H1 (cell line): ENCODE measurements around the gene PACS1. TPM values are rescaled to one million over a fixed set of nuclear protein-coding genes. Genes with fewer than 3 reads are reported as not detected.

Experiments
- CTCF ChIA-PET: fragments of 300-600 bp; sonication (Branson Sonifier 250); formaldehyde crosslinking; loops from one replicate; lab custom pipeline; 2021; ENCODE audit not compliant: partially characterized antibody; lab: Charles Lee
- POLR2A ChIA-PET: fragments of 300-600 bp; sonication (Branson Sonifier 250); formaldehyde crosslinking; loops from one replicate; lab custom pipeline; 2021; ENCODE audit warnings: inconsistent platforms; ENCODE audit not compliant: partially characterized antibody; lab: Charles Lee
- DNase-seq, 2 experiments: peaks; one replicate each; pipeline versions ENCODE4 v3.0.0 to v3.0.0-alpha.2; 2010 to 2022; ENCODE audit warnings: low spot score in 2 of 2, low read depth in 1 of 2, mixed read lengths in 1 of 2
- FAIRE-seq: peaks from 2 replicates; lab custom pipeline; 2011; peaks lifted over from hg19 to GRCh38; lab: Jason Lieb, UNC
- H2AFZ ChIP-seq: 2 replicates; pipeline ENCODE4 v1.8.1; 2012; ENCODE audit warnings: low read length, inconsistent platforms
- H2AK5ac ChIP-seq: 2 replicates; pipeline ENCODE4 v1.6.1; 2013; ENCODE audit warnings: low read depth, low read length
- H2BK120ac ChIP-seq: replicated peaks from 2 replicates; pipeline ENCODE3; 2013; ENCODE audit warnings: low read depth, low read length, inconsistent platforms
- H2BK12ac ChIP-seq: 2 replicates; pipeline ENCODE4 v1.6.1; 2013; ENCODE audit warnings: low read depth, low read length
- H2BK15ac ChIP-seq: 2 replicates; pipeline ENCODE4 v1.6.1; 2013; ENCODE audit warnings: low read length
- H2BK20ac ChIP-seq: 2 replicates; pipeline ENCODE4 v1.6.1; 2013; ENCODE audit warnings: low read length
- H2BK5ac ChIP-seq: 2 replicates; pipeline ENCODE4 v1.6.1; 2013; ENCODE audit warnings: low read depth, low read length
- H3K14ac ChIP-seq: 2 replicates; pipeline ENCODE4 v1.6.1; 2013; ENCODE audit warnings: inconsistent platforms; ENCODE audit not compliant: insufficient read length
- H3K18ac ChIP-seq: 2 replicates; pipeline ENCODE4 v1.6.1; 2013; ENCODE audit warnings: low read length; ENCODE audit errors: extremely low read depth
- H3K23ac ChIP-seq: 2 replicates; pipeline ENCODE4 v1.6.1; 2013; ENCODE audit warnings: inconsistent platforms; ENCODE audit not compliant: insufficient read length
- H3K23me2 ChIP-seq: 2 replicates; pipeline ENCODE4 v1.6.1; 2013; ENCODE audit warnings: low read depth, low read length
- H3K27ac ChIP-seq: 2 replicates; pipeline ENCODE4 v1.6.1; 2011; ENCODE audit warnings: low read depth, low read length, inconsistent platforms
- H3K27me3 ChIP-seq, 4 experiments: replicated peaks in 1 of 4; 1 replicate in 1 of 4; 2 replicates in 3 of 4; pipeline versions ENCODE4 v1.6.1 to v1.8.1; 2011 to 2013; ENCODE audit warnings: low read length in 3 of 4, mild to moderate bottlenecking in 3 of 4, inconsistent platforms in 2 of 4, mixed read lengths in 2 of 4, moderate library complexity in 1 of 4; ENCODE audit not compliant: control insufficient read depth in 3 of 4, insufficient read depth in 3 of 4; ENCODE audit errors: extremely low read depth in 1 of 4
- H3K36me3 ChIP-seq, 4 experiments: 2 replicates each; pipeline versions ENCODE4 v1.6.1 to v1.8.1; 2011 to 2013; ENCODE audit warnings: mild to moderate bottlenecking in 4 of 4, low read length in 3 of 4, moderate library complexity in 2 of 4, control low read depth in 1 of 4, inconsistent platforms in 1 of 4; ENCODE audit not compliant: insufficient read depth in 4 of 4, control insufficient read depth in 2 of 4
- H3K4ac ChIP-seq: replicated peaks from 2 replicates; pipeline ENCODE3; 2013; ENCODE audit warnings: low read length, low read depth, mixed read lengths, inconsistent platforms; ENCODE audit not compliant: insufficient read length
- H3K4me1 ChIP-seq, 4 experiments: replicated peaks in 1 of 4; 1 replicate in 1 of 4; 2 replicates in 3 of 4; pipeline versions ENCODE4 v1.6.1 to v1.8.1; 2011 to 2013; ENCODE audit warnings: low read length in 3 of 4, inconsistent platforms in 2 of 4, mixed read lengths in 1 of 4; ENCODE audit not compliant: insufficient read depth in 4 of 4, control insufficient read depth in 3 of 4
- H3K4me2 ChIP-seq, 2 experiments: 2 replicates each; pipeline versions ENCODE4 v1.6.1 to v1.8.1; 2011 to 2013; ENCODE audit warnings: low read depth in 2 of 2, low read length in 2 of 2, control low read depth in 1 of 2, inconsistent platforms in 1 of 2, mild to moderate bottlenecking in 1 of 2; ENCODE audit not compliant: insufficient read depth in 1 of 2
- H3K4me3 ChIP-seq, 4 experiments: fragments of 200-600, 300-600 bp in 1 of 4; sonication (generic), shearing (Covaris generic), sonication (Bioruptor Twin) in 1 of 4; 2 replicates each; pipeline versions ENCODE4 v1.5.1 to v1.8.1; 2011 to 2016; ENCODE audit warnings: low read length in 4 of 4, low read depth in 3 of 4, control low read depth in 2 of 4, inconsistent platforms in 2 of 4, mild to moderate bottlenecking in 2 of 4, mixed read lengths in 1 of 4, moderate library complexity in 1 of 4; ENCODE audit not compliant: insufficient read depth in 2 of 4; ENCODE audit errors: extremely low read depth in 1 of 4
- H3K56ac ChIP-seq: replicated peaks from 2 replicates; pipeline ENCODE3; 2013; ENCODE audit warnings: low read depth, mild to moderate bottlenecking, mixed read lengths, low read length, inconsistent platforms; ENCODE audit not compliant: insufficient read length
- H3K79me1 ChIP-seq: 2 replicates; pipeline ENCODE4 v1.6.1; 2013; ENCODE audit warnings: low read depth, low read length, control low read depth
- H3K79me2 ChIP-seq, 2 experiments: 2 replicates each; pipeline versions ENCODE4 v1.6.1 to v1.8.1; 2012 to 2013; ENCODE audit warnings: low read length in 2 of 2, mild to moderate bottlenecking in 2 of 2, inconsistent platforms in 1 of 2; ENCODE audit not compliant: insufficient read depth in 2 of 2, control insufficient read depth in 1 of 2
- H3K9ac ChIP-seq, 4 experiments: replicated peaks in 1 of 4; 1 replicate in 1 of 4; 2 replicates in 3 of 4; pipeline versions ENCODE4 v1.6.1 to v1.8.1; 2011 to 2013; ENCODE audit warnings: low read depth in 3 of 4, low read length in 3 of 4, control low read depth in 2 of 4, mild to moderate bottlenecking in 2 of 4, moderate library complexity in 2 of 4, inconsistent platforms in 1 of 4; ENCODE audit errors: extremely low read depth in 1 of 4
- H3K9me3 ChIP-seq, 2 experiments: 2 replicates each; pipeline versions ENCODE4 v1.6.1 to v1.8.1; 2012 to 2013; ENCODE audit warnings: mild to moderate bottlenecking in 2 of 2, moderate library complexity in 2 of 2, control low read depth in 1 of 2, inconsistent platforms in 1 of 2, low read depth in 1 of 2, low read length in 1 of 2, mixed read lengths in 1 of 2; ENCODE audit not compliant: insufficient read depth in 2 of 2
- H4K20me1 ChIP-seq, 2 experiments: replicated peaks in 1 of 2; 2 replicates each; pipeline versions ENCODE3 to v1.8.1; 2011 to 2013; ENCODE audit warnings: inconsistent platforms in 2 of 2, low read length in 2 of 2, mild to moderate bottlenecking in 1 of 2; ENCODE audit not compliant: insufficient read depth in 2 of 2, control insufficient read depth in 1 of 2
- H4K5ac ChIP-seq: 2 replicates; pipeline ENCODE4 v1.6.1; 2013; ENCODE audit warnings: low read length, low read depth, mixed read lengths, inconsistent platforms; ENCODE audit not compliant: insufficient read length
- H4K8ac ChIP-seq: 2 replicates; pipeline ENCODE4 v1.8.0; 2013; ENCODE audit warnings: mild to moderate bottlenecking, moderate library complexity, low read length, inconsistent platforms; ENCODE audit not compliant: insufficient read depth; ENCODE audit errors: extremely low read depth
- H4K91ac ChIP-seq: replicated peaks from 2 replicates; pipeline ENCODE3; 2013; ENCODE audit warnings: low read length, mixed read lengths, inconsistent platforms; ENCODE audit not compliant: insufficient read length
- RBBP5 ChIP-seq: IDR thresholded peaks from 2 replicates; pipeline ENCODE4 v1.7.1; 2012; ENCODE audit warnings: low read depth, mild to moderate bottlenecking, inconsistent platforms, low read length, moderate library complexity, borderline replicate concordance
- WGBS, 2 experiments: shearing (Covaris generic) in 1 of 2; methylation state at CpG; one replicate each; pipeline versions ENCODE4 v1.1.6 to v1.1.7; 2013 to 2015; ENCODE audit warnings: low lambda C conversion rate in 2 of 2, mixed read lengths in 2 of 2, inconsistent platforms in 1 of 2, low coverage in 1 of 2, missing lambda C conversion rate in 1 of 2; ENCODE audit not compliant: insufficient replicate concordance in 2 of 2, insufficient coverage in 1 of 2, insufficient read length in 1 of 2; ENCODE audit errors: extremely low coverage in 1 of 2, missing lambda C conversion rate in 1 of 2; 5-methylcytosine and 5-hydroxymethylcytosine counted together
- polyA plus RNA-seq, 7 experiments: library from polyadenylated mRNA; depleted of rRNA in 3 of 7; stranded (reverse) in 5 of 7; unstranded in 2 of 7; fragments of >200 nt in 5 of 7; fragments of 200-250 nt in 2 of 7; gene quantifications; 1 replicate in 5 of 7; 2 replicates in 1 of 7; 4 replicates in 1 of 7; pipeline versions ENCODE4 v1.2.1 to v1.2.3, GENCODE V29; 2011 to 2013; ENCODE audit warnings: missing spikeins in 2 of 7, mixed read lengths in 2 of 7
- total RNA-seq: library from RNA; stranded (reverse); fragmentation: NEBNext Ultra II Directional; extraction: Animal tissue kit (Norgen Biotek cat#: 25700); gene quantifications from 2 replicates; pipeline ENCODE4 v1.2.1, GENCODE V29; 2021

Gene PACS1
- total and polyA plus RNA-seq, 2 of the 8 experiments (the other 6 are each of a cell fraction or from before 2014, with no cell fraction given), result 11.5 to 36.0 TPM

DNA sequence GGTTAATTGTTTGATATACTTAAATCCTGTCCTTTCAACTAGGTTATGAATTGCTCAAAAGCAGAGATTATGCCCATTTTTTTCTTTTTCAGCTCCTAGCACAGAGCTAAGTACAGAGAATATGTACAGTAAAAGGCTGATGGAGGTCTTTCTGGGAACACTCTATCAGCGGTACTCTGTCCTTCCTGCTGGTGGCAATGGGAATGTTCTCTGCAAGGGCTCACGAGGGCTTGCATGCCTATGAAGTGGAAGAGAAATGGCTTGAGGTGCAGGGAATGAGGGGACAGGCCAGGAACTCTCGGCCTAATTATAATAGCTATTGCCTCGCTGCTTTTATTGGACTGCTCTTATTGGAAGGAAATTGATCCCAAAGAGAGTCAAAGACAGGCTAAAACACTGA lies 114.7 kb downstream of the PACS1 start:
- H3K4me1 ChIP-seq, result no peaks in the 10 kb centered on the region
- no peak overlapping the region for H3K18ac ChIP-seq
- H4K20me1 ChIP-seq, result peaks cover 0 to 2% of the 10 kb centered on the region in 2 experiments
- no peak overlapping the region for H2BK120ac ChIP-seq
- H2BK15ac ChIP-seq, result no peak overlapping the region
- H3K9me3 ChIP-seq, result no peaks in the 10 kb centered on the region
- H3K27ac ChIP-seq, result no peak overlapping the region
- no peak for FAIRE-seq
- H3K14ac ChIP-seq, result no peak overlapping the region
- H3K9ac ChIP-seq, result no peak overlapping the region
- H2BK20ac ChIP-seq, result no peak overlapping the region
- no peak overlapping the region for H3K56ac ChIP-seq
- H3K23me2 ChIP-seq, result no peaks in the 10 kb centered on the region
- H2BK12ac ChIP-seq, result no peak overlapping the region
- TF ChIP-seq RBBP5, result no peak
- TF ChIP-seq, all 59 proteins: peak for 0
- H4K5ac ChIP-seq, result no peak overlapping the region
- no peak overlapping the region for H2AK5ac ChIP-seq
- H3K4ac ChIP-seq, result no peak overlapping the region
- H3K79me1 ChIP-seq, result peaks cover 2% of the 10 kb centered on the region; the same call in 1 of the 2 replicates
- no peak overlapping the region for H3K23ac ChIP-seq
- CTCF ChIA-PET, result interaction anchor here (1.0 to 1.1 kb wide), 3 partner anchors 37 to 111 kb away, joined by 3 to 5 read pairs (median 3); no protein-coding TSS in a partner anchor
- DNase-seq, result no peak
- H3K27me3 ChIP-seq, result no peaks in the 10 kb centered on the region
- H3K36me3 ChIP-seq, result no peaks in the 10 kb centered on the region
- no peak overlapping the region for H2AFZ ChIP-seq
- no peak overlapping the region for H2BK5ac ChIP-seq
- H3K4me2 ChIP-seq, result no peak overlapping the region
- WGBS, 2 experiments, result 83% methylated on average over 4 of the region's 4 CpGs; no CpG with 5 or more reads in 1 of the 2 experiments
- no peak overlapping the region for H4K8ac ChIP-seq
- H4K91ac ChIP-seq, result no peak overlapping the region
- POLR2A ChIA-PET, result no interaction called here
- H3K79me2 ChIP-seq, result no peaks in the 10 kb centered on the region
- H3K4me3 ChIP-seq, result no peak overlapping the region
